K562 (cell line): Measurements from ENCODE around the gene MEIS1.

Experiments used
- BCLAF1 ChIP-seq, 2 experiments: fragments of 450-650 bp in 1 of 2; IDR thresholded peaks; 2 replicates each; pipeline ENCODE4 v1.6.1; 2011 to 2017; ENCODE audit warnings: low read depth in 2 of 2, antibody characterized with exemption in 1 of 2, borderline replicate concordance in 1 of 2, low read length in 1 of 2, mild to moderate bottlenecking in 1 of 2, mixed read lengths in 1 of 2; ENCODE audit not compliant: control insufficient read depth in 1 of 2
- CBX8 ChIP-seq: fragments of 200-600 bp; sonication (generic); IDR thresholded peaks from 2 replicates; pipeline ENCODE4 v1.6.1; 2012; ENCODE audit warnings: borderline replicate concordance, mixed run types, low read depth, mild to moderate bottlenecking, moderate library complexity, mixed read lengths, low read length, control low read depth, inconsistent platforms; ENCODE audit not compliant: poor library complexity, severe bottlenecking; ENCODE audit errors: extremely low read depth
- E2F6 ChIP-seq, 2 experiments: IDR thresholded peaks; 2 replicates each; pipeline ENCODE4 v1.6.1; 2011; ENCODE audit warnings: borderline replicate concordance in 1 of 2, control low read depth in 1 of 2, low read depth in 1 of 2, low read length in 1 of 2, mild to moderate bottlenecking in 1 of 2, mixed read lengths in 1 of 2, moderate library complexity in 1 of 2; ENCODE audit not compliant: insufficient read depth in 1 of 2, insufficient read length in 1 of 2, poor library complexity in 1 of 2, severe bottlenecking in 1 of 2; ENCODE audit errors: extremely low read depth in 1 of 2
- EZH2 ChIP-seq: IDR thresholded peaks from 2 replicates; pipeline ENCODE4 v1.6.1; 2012; ENCODE audit warnings: low read depth, mild to moderate bottlenecking, inconsistent platforms, low read length, borderline replicate concordance
- FOXA1 ChIP-seq: fragments of 450-650 bp; IDR thresholded peaks from 2 replicates; pipeline ENCODE4 v1.6.1; 2016; ENCODE audit warnings: mild to moderate bottlenecking, borderline replicate concordance
- HDAC6 ChIP-seq: IDR thresholded peaks from 2 replicates; pipeline ENCODE4 v1.6.1; 2012; ENCODE audit warnings: low read depth, mild to moderate bottlenecking, control low read depth, inconsistent platforms, low read length, moderate library complexity
- JUN ChIP-seq, 2 experiments: sonication (generic) in 1 of 2; formaldehyde crosslinking in 1 of 2; IDR thresholded peaks; 2 replicates each; pipeline versions ENCODE4 v1.6.1 to v1.8.0; 2012 to 2022; ENCODE audit warnings: borderline replicate concordance in 2 of 2, mild to moderate bottlenecking in 2 of 2, improper control_type of control experiment in 1 of 2, low read depth in 1 of 2, low read length in 1 of 2, missing genetic modification reagents in 1 of 2
- PHB2 ChIP-seq: fragments of 450-650 bp; IDR thresholded peaks from 2 replicates; pipeline ENCODE4 v1.6.1; 2017; ENCODE audit warnings: low read depth
- RNF219 ChIP-seq: fragments of 250-450 bp; sonication (Bioruptor Pico); IDR thresholded peaks from 2 replicates; pipeline ENCODE4 v1.5.0; 2022; ENCODE audit warnings: mild to moderate bottlenecking
- ZFP36 ChIP-seq: fragments of 150-350 bp; IDR thresholded peaks from 2 replicates; pipeline ENCODE4 v1.6.1; 2018; ENCODE audit warnings: low read length, low read depth; ENCODE audit not compliant: partially characterized antibody
- ZNF561 ChIP-seq: fragments of 450-650 bp; formaldehyde crosslinking; conservative IDR thresholded peaks from 2 replicates; pipeline ENCODE4 v1.4.0; 2020; ENCODE audit warnings: mild to moderate bottlenecking, moderate library complexity
- TF ChIP-seq, protein P1 (sequence below): fragments of 450-650 bp; IDR thresholded peaks from 2 replicates; pipeline ENCODE4 v1.6.1; 2016

DNA sequence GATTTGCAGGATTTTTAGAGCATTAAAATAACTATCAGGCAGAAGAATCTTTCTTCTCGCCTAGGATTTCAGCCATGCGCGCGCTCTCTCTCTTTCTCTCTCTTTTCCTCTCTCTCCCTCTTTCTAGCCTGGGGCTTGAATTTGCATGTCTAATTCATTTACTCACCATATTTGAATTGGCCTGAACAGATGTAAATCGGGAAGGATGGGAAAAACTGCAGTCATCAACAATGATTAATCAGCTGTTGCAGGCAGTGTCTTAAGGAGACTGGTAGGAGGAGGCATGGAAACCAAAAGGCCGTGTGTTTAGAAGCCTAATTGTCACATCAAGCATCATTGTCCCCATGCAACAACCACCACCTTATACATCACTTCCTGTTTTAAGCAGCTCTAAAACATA is 137.0 kb downstream of the MEIS1 start:
- TF ChIP-seq RNF219: no peak
- no peak for TF ChIP-seq E2F6 (IDR thresholded peaks at IDR 0.05; ENCODE audit: borderline replicate concordance in 1 of 2, extremely low read depth in 1 of 2, insufficient read depth in 1 of 2, insufficient read length in 1 of 2, low read depth in 1 of 2, low read length in 1 of 2, poor library complexity in 1 of 2, severe bottlenecking in 1 of 2)
- TF ChIP-seq EZH2: no peak
- no peak for TF ChIP-seq FOXA1
- TF ChIP-seq ZNF561 (CRISPR knock-in tag): no peak
- no peak for TF ChIP-seq BCLAF1 (IDR thresholded peaks at IDR 0.05; ENCODE audit: borderline replicate concordance in 1 of 2, control insufficient read depth in 1 of 2, low read depth in 2 of 2, low read length in 1 of 2)
- TF ChIP-seq ZFP36: no peak
- TF ChIP-seq PHB2: no peak
- no peak for TF ChIP-seq HDAC6
- no peak for TF ChIP-seq CBX8
- TF ChIP-seq, protein P1, sequence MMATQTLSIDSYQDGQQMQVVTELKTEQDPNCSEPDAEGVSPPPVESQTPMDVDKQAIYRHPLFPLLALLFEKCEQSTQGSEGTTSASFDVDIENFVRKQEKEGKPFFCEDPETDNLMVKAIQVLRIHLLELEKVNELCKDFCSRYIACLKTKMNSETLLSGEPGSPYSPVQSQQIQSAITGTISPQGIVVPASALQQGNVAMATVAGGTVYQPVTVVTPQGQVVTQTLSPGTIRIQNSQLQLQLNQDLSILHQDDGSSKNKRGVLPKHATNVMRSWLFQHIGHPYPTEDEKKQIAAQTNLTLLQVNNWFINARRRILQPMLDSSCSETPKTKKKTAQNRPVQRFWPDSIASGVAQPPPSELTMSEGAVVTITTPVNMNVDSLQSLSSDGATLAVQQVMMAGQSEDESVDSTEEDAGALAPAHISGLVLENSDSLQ: no peak
- no peak for TF ChIP-seq JUN (IDR thresholded peaks at IDR 0.05; ENCODE audit: borderline replicate concordance, low read depth, low read length)
- no peak for TF ChIP-seq JUN (CRISPR knock-in tag; IDR thresholded peaks at IDR 0.05; ENCODE audit: borderline replicate concordance)
